ENCODE data around the gene UBQLN4.

- no peak for TF ChIP-seq POLR2A (IDR thresholded peaks at IDR 0.05)
- TF ChIP-seq, protein P1, sequence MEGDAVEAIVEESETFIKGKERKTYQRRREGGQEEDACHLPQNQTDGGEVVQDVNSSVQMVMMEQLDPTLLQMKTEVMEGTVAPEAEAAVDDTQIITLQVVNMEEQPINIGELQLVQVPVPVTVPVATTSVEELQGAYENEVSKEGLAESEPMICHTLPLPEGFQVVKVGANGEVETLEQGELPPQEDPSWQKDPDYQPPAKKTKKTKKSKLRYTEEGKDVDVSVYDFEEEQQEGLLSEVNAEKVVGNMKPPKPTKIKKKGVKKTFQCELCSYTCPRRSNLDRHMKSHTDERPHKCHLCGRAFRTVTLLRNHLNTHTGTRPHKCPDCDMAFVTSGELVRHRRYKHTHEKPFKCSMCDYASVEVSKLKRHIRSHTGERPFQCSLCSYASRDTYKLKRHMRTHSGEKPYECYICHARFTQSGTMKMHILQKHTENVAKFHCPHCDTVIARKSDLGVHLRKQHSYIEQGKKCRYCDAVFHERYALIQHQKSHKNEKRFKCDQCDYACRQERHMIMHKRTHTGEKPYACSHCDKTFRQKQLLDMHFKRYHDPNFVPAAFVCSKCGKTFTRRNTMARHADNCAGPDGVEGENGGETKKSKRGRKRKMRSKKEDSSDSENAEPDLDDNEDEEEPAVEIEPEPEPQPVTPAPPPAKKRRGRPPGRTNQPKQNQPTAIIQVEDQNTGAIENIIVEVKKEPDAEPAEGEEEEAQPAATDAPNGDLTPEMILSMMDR (IDR thresholded peaks at IDR 0.05) = no peak
Observed at GRCh38 chr1:156073110-156073687, 19.6 kb upstream of the UBQLN4 start.
